ENCODE measurements around the gene NAALADL2.

DNA sequence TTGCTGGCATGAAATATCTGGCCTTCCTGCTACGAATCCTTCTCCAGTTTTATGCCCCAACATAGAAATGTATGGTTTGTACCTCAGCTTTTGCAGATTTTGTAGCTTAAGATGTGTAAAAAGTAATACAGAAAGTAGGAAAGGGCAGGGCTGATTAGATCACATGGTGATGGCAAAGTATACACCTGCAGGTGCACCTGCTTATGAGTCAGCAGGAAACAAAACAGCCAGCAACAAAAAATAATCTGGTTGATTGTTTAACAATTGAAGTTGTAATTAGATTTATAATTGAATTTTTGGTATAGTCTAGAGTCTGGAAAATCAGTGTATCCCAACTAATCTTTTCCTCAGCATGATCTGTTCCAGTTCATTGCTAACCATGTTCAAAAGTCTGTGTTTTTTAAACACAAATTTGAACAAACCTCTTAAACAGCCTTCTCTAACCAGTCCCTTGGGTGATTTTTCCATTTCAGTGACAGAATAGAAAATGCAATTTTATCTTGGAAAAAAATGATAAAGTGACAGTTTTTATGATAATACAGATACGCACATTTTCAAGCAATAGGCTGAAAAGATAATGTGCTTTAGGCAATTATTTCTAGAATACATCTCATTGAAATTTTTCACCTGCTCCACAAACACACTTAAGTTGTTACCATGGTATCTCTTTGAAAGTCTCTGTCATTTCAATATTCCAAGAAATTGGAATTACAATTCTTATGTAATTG is 477.4 kb downstream of the NAALADL2 start:
- TF ChIP-seq, protein P1, sequence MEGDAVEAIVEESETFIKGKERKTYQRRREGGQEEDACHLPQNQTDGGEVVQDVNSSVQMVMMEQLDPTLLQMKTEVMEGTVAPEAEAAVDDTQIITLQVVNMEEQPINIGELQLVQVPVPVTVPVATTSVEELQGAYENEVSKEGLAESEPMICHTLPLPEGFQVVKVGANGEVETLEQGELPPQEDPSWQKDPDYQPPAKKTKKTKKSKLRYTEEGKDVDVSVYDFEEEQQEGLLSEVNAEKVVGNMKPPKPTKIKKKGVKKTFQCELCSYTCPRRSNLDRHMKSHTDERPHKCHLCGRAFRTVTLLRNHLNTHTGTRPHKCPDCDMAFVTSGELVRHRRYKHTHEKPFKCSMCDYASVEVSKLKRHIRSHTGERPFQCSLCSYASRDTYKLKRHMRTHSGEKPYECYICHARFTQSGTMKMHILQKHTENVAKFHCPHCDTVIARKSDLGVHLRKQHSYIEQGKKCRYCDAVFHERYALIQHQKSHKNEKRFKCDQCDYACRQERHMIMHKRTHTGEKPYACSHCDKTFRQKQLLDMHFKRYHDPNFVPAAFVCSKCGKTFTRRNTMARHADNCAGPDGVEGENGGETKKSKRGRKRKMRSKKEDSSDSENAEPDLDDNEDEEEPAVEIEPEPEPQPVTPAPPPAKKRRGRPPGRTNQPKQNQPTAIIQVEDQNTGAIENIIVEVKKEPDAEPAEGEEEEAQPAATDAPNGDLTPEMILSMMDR (IDR thresholded peaks at IDR 0.05): peak in 1 of 6 experiments; percentile 12
- TF ChIP-seq POLR2A (IDR thresholded peaks at IDR 0.05): no peak
